BJ (cell line): ENCODE results near the gene SPEG. TPM values are rescaled to one million over a fixed set of nuclear protein-coding genes. Genes with fewer than 3 reads are reported as not detected.

Experiments used
- CTCF ChIA-PET: fragments of 350-600 bp; formaldehyde crosslinking; extraction: SDS; loops from one replicate; lab custom pipeline; 2021; ENCODE audit warnings: antibody characterized with exemption, inconsistent platforms; lab: Yijun Ruan, JAX
- POLR2A ChIA-PET: fragments of 300-600 bp; sonication (Branson Sonifier 250); formaldehyde crosslinking; extraction: SDS; loops from one replicate; lab custom pipeline; 2021; ENCODE audit warnings: antibody characterized with exemption; lab: Charles Lee
- DNase-seq: peaks from one replicate; pipeline ENCODE4 v3.0.0-alpha.2; 2011; ENCODE audit warnings: low read depth
- H3K27me3 ChIP-seq: 2 replicates; pipeline ENCODE4 v1.6.0; 2011; ENCODE audit warnings: low read length; ENCODE audit not compliant: control insufficient read depth, insufficient read depth
- H3K36me3 ChIP-seq: 2 replicates; pipeline ENCODE4 v1.5.1; 2011; ENCODE audit warnings: low read length; ENCODE audit not compliant: control insufficient read depth, insufficient read depth
- H3K4me3 ChIP-seq: 2 replicates; pipeline ENCODE4 v1.5.1; 2011; ENCODE audit warnings: low read depth, mild to moderate bottlenecking, control low read depth, low read length
- CTCF ChIP-seq: IDR thresholded peaks from 2 replicates; pipeline ENCODE4 v1.5.1; 2011; ENCODE audit warnings: low read depth, mild to moderate bottlenecking, control low read depth, inconsistent platforms, low read length, moderate library complexity; ENCODE audit not compliant: insufficient read depth
- polyA plus RNA-seq: library from polyadenylated mRNA; depleted of rRNA; stranded (reverse); fragments of >200 nt; gene quantifications from 2 replicates; pipeline ENCODE4 v1.2.3, GENCODE V29; 2011

Gene SPEG
- polyA plus RNA-seq, 1 experiment: 69.9 TPM

GRCh38 chr2:219522111-219523030 lies 87.7 kb downstream of the SPEG start:
- Histone ChIP-seq H3K36me3 (no peaks in the 10 kb centered on the region), H3K4me3 (peak overlapping the region; percentile 12; the same call in 1 of the 2 replicates), H3K27me3 (peaks cover 2% of the 10 kb centered on the region)
- ChIA-PET CTCF (interaction anchor here (0.6 to 42.0 kb wide), 14 partner anchors 6 to 129 kb away, joined by 3 to 872 read pairs (median 5); partner anchors contain the start of genes ASIC4, CHPF, GMPPA and TMEM198), POLR2A (interaction anchor here (0.6 kb wide), 1 partner anchor 21 kb away, joined by 4 read pairs; the partner anchor contains the start of gene CHPF)
- TF ChIP-seq CTCF: no peak
- DNase-seq: peak; percentile 45

- TF ChIP-seq CTCF: no peak
- H3K36me3 ChIP-seq: no peaks in the 10 kb centered on the region
- DNase-seq: no peak
- no peak overlapping the region for H3K4me3 ChIP-seq
- H3K27me3 ChIP-seq: peaks cover 2% of the 10 kb centered on the region
- ChIA-PET POLR2A (no interaction called here), CTCF (interaction anchor here (0.7 to 42.0 kb wide), 5 partner anchors 5 to 120 kb away, joined by 3 to 872 read pairs (median 291); partner anchors contain the start of genes ASIC4, CHPF, GMPPA and TMEM198)
Observed at GRCh38 chr2:219523031-219523671, 88.5 kb downstream of the SPEG start.

GRCh38 chr2:219524817-219525216 lies 90.2 kb downstream of the SPEG start:
- POLR2A ChIA-PET: no interaction called here

GRCh38 chr2:219525533-219526232 lies 91.0 kb downstream of the SPEG start:
- CTCF ChIA-PET: interaction anchor here (1.9 to 42.0 kb wide), 4 partner anchors 3 to 122 kb away, joined by 6 to 872 read pairs (median 582); partner anchors contain the start of genes ASIC4, CHPF, GMPPA and TMEM198
- Histone ChIP-seq H3K27me3 (peaks cover 12% of the 10 kb centered on the region), H3K4me3 (no peak overlapping the region), H3K36me3 (no peaks in the 10 kb centered on the region)
- TF ChIP-seq CTCF: no peak
- DNase-seq: no peak
- POLR2A ChIA-PET: interaction anchor here (0.6 kb wide), 1 partner anchor 107 kb away, joined by 3 read pairs; the partner anchor contains the start of gene DES

More at GRCh38 chr2:219524817-219525216, 90.2 kb downstream of the SPEG start:
- Histone ChIP-seq H3K27me3 (peaks cover 12% of the 10 kb centered on the region), H3K4me3 (no peak overlapping the region), H3K36me3 (no peaks in the 10 kb centered on the region)
- DNase-seq: no peak
- CTCF ChIA-PET: interaction anchor here (1.9 to 42.0 kb wide), 4 partner anchors 4 to 121 kb away, joined by 6 to 872 read pairs (median 582); partner anchors contain the start of genes ASIC4, CHPF, GMPPA and TMEM198
- TF ChIP-seq CTCF: no peak
